ENCODE results near the gene MRTFA. TPM values are rescaled to one million over a fixed set of nuclear protein-coding genes. Genes with fewer than 3 reads are reported as not detected.

The MRTFA gene
- total and polyA plus RNA-seq, 8 donors = 13.6 to 35.3 (median 24.1) TPM

GRCh38 chr22:40407021-40407761, 229.3 kb downstream of the MRTFA start:
- TF ChIP-seq CTCF (IDR thresholded peaks at IDR 0.05) = no peak
- DNase-seq = peak in 1 of 6 donors; percentile 42
- no peaks in the 10 kb centered on the region for H3K4me1 ChIP-seq
- WGBS, 2 donors = 95% methylated on average over 36 to 37 of the region's 37 CpGs
- no peaks in the 10 kb centered on the region for H3K9me3 ChIP-seq
- H3K4me3 ChIP-seq = no peak overlapping the region
- ATAC-seq = no peak
- intact Hi-C loops (cut with DNase I) = no loop called here
- H3K27me3 ChIP-seq = no peaks in the 10 kb centered on the region
- H3K27ac ChIP-seq = no peak overlapping the region
- H3K36me3 ChIP-seq = peaks cover 0 to 82% (median 36%) of the 10 kb centered on the region in 3 donors
- FAIRE-seq = no peak

GRCh38 chr22:40406063-40406890, 230.2 kb downstream of the MRTFA start:
- Histone ChIP-seq H3K36me3 (peaks cover 3 to 88% (median 36%) of the 10 kb centered on the region in 3 donors), H3K4me3 (no peak overlapping the region), H3K27ac (no peak overlapping the region), H3K27me3 (no peaks in the 10 kb centered on the region), H3K4me1 (no peaks in the 10 kb centered on the region), H3K9me3 (no peaks in the 10 kb centered on the region)
- no peak for TF ChIP-seq CTCF (IDR thresholded peaks at IDR 0.05)
- intact Hi-C loops (cut with DNase I) = no loop called here
- DNase-seq (no peak), ATAC-seq (no peak), FAIRE-seq (no peak)
- 94 to 96% methylated on average over 28 to 31 of the region's 31 CpGs for WGBS, 2 donors

- Histone ChIP-seq H3K4me1 (no peaks in the 10 kb centered on the region), H3K27ac (no peak overlapping the region), H3K27me3 (no peaks in the 10 kb centered on the region), H3K36me3 (peaks cover 3 to 84% (median 32%) of the 10 kb centered on the region in 3 donors), H3K9me3 (no peaks in the 10 kb centered on the region), H3K4me3 (no peak overlapping the region)
- FAIRE-seq (no peak), DNase-seq (peak in 2 of 6 donors; percentile 55 to 73), ATAC-seq (no peak)
- 93 to 94% methylated on average over 28 of the region's 28 CpGs for WGBS, 2 donors
- TF ChIP-seq CTCF (IDR thresholded peaks at IDR 0.05) = no peak
- intact Hi-C loops (cut with DNase I) = no loop called here
Observed at GRCh38 chr22:40405178-40406062, 231.1 kb downstream of the MRTFA start.

- Histone ChIP-seq H3K4me3 (no peak overlapping the region), H3K27me3 (no peaks in the 10 kb centered on the region), H3K9me3 (no peaks in the 10 kb centered on the region), H3K4me1 (peaks cover 0 to 4% (median 0%) of the 10 kb centered on the region in 3 donors), H3K36me3 (peaks cover 3 to 75% (median 32%) of the 10 kb centered on the region in 3 donors), H3K27ac (no peak overlapping the region)
- intact Hi-C loops (cut with DNase I) = no loop called here
- ATAC-seq (no peak), FAIRE-seq (no peak), DNase-seq (peak in 2 of 6 donors; percentile 43 to 44)
- WGBS, 2 donors = 87 to 93% methylated on average over 25 of the region's 25 CpGs
- no peak for TF ChIP-seq CTCF (IDR thresholded peaks at IDR 0.05)
Observed at GRCh38 chr22:40404251-40405177, 232.0 kb downstream of the MRTFA start.
